Prostate gland (tissue), 2 donors: Measurements from ENCODE around the gene TTC34. TPM values are rescaled to one million over a fixed set of nuclear protein-coding genes. Genes with fewer than 3 reads are reported as not detected.
"Not testable (repeated sequence)": the region's sequence is repeated elsewhere in the genome, so short reads cannot be mapped to it uniquely, and the experiment has no call there.

Experiments
- DNase-seq: peaks from one replicate; pipeline ENCODE4 v3.0.0-alpha.2; 2019; ENCODE audit warnings: low spot score
- H3K27ac ChIP-seq, 2 donors: fragments of 200-600 bp; sonication (generic); 2 replicates each; pipeline ENCODE4 v1.5.1; 2017 to 2019
- H3K27me3 ChIP-seq: fragments of 200-600 bp; sonication (generic); replicated peaks from 2 replicates; pipeline ENCODE4 v1.5.1; 2019; ENCODE audit not compliant: insufficient read depth
- H3K36me3 ChIP-seq, 2 donors: fragments of 200-600 bp; sonication (generic); 1 replicate in 1 of 2; 2 replicates in 1 of 2; pipeline versions ENCODE4 v1.5.1 to v1.8.1; 2017 to 2019
- H3K4me1 ChIP-seq: fragments of 200-600 bp; sonication (generic); replicated peaks from 2 replicates; pipeline ENCODE4 v1.5.1; 2019
- H3K4me3 ChIP-seq, 2 donors: fragments of 200-600 bp; sonication (generic); 2 replicates each; pipeline ENCODE4 v1.5.1; 2017 to 2019
- H3K9me3 ChIP-seq: fragments of 200-600 bp; sonication (generic); 2 replicates; pipeline ENCODE4 v1.5.1; 2017
- POLR2A ChIP-seq: fragments of 450-650 bp; IDR thresholded peaks from one replicate; pipeline ENCODE4 v1.6.1; 2016; ENCODE audit warnings: antibody characterized with exemption, mild to moderate bottlenecking
- POLR2AphosphoS5 ChIP-seq: sonication (generic); formaldehyde crosslinking; IDR thresholded peaks from one replicate; pipeline ENCODE4 v1.6.1; 2017; ENCODE audit warnings: antibody characterized with exemption
- WGBS: methylation state at CpG from one replicate; pipeline ENCODE4 v1.1.5; 2018; 5-methylcytosine and 5-hydroxymethylcytosine counted together
- intact Hi-C: fragments of 100-400 bp; cut with DNase I; formaldehyde crosslinking; loops from one replicate; pipeline ENCODE4 v1.14.2; 2022
- total RNA-seq, 2 donors: library from RNA; depleted of rRNA; stranded (reverse); fragments of >200 nt; gene quantifications; one replicate each; pipeline ENCODE4 v1.1.0, GENCODE V29; 2016
- TF ChIP-seq, protein P1 (sequence below), 4 experiments: fragments of 200-600 bp in 2 of 4; fragments of 450-650 bp in 2 of 4; sonication (generic) in 2 of 4; IDR thresholded peaks; 1 replicate in 3 of 4; 2 replicates in 1 of 4; pipeline ENCODE4 v1.5.1; 2016 to 2019; ENCODE audit warnings: antibody characterized with exemption in 4 of 4, mild to moderate bottlenecking in 2 of 4, moderate library complexity in 2 of 4

Gene TTC34
- total RNA-seq, 2 donors from 2014 or later: 0.32 to 1.2 TPM

DNA sequence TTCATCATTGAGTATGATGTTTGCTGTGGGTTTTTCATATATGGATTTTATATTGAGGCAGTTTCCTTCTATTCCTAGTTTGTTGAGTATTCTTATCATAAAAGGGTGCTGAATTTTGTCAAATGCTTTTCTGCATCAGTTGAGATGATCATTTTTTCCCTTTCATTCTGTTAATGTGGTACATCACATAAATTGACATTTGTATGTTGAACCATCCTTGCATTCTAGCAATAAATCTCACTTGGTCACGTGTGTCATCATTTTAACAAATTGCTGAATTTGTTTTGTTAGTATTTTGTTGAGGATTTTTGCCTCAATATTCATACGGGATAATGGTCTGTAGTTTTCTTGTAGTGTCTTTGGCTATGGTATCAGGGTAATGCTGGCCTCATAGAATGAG, 19.9 kb downstream of the TTC34 start:
- Histone ChIP-seq H3K9me3 (no peaks in the 10 kb centered on the region), H3K27ac (no peak overlapping the region), H3K36me3 (no peaks in the 10 kb centered on the region), H3K27me3 (no peaks in the 10 kb centered on the region), H3K4me1 (no peaks in the 10 kb centered on the region), H3K4me3 (no peak overlapping the region)
- WGBS: 69% methylated on average over 2 of the region's 2 CpGs
- TF ChIP-seq, protein P1, sequence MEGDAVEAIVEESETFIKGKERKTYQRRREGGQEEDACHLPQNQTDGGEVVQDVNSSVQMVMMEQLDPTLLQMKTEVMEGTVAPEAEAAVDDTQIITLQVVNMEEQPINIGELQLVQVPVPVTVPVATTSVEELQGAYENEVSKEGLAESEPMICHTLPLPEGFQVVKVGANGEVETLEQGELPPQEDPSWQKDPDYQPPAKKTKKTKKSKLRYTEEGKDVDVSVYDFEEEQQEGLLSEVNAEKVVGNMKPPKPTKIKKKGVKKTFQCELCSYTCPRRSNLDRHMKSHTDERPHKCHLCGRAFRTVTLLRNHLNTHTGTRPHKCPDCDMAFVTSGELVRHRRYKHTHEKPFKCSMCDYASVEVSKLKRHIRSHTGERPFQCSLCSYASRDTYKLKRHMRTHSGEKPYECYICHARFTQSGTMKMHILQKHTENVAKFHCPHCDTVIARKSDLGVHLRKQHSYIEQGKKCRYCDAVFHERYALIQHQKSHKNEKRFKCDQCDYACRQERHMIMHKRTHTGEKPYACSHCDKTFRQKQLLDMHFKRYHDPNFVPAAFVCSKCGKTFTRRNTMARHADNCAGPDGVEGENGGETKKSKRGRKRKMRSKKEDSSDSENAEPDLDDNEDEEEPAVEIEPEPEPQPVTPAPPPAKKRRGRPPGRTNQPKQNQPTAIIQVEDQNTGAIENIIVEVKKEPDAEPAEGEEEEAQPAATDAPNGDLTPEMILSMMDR (IDR thresholded peaks at IDR 0.05): no peak
- no peak for TF ChIP-seq POLR2AphosphoS5
- no peak for TF ChIP-seq POLR2A
- DNase-seq: no peak
- intact Hi-C loops: no loop called here

DNA sequence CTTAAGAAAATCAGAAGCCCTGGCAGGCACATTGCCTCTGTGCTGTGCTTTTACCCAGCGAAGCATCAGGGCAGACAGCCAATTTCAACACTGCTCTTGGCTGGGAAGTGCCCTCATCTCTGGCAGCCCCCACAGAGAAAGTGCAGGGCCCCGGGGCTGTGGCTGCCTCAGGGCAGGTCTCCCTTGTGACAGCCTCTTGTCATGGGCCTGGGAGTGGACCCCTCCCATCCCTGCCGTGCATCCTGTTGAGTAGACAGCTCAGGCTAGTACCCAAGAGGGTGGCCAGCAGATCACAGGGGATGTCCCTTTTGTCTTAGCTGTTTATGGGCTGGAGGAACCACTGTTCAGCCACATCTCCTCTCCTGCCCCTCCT, 23.3 kb downstream of the TTC34 start:
- H3K36me3 ChIP-seq: no peaks in the 10 kb centered on the region
- intact Hi-C loops: no loop called here
- H3K27ac ChIP-seq: no peak overlapping the region
- H3K27me3 ChIP-seq: no peaks in the 10 kb centered on the region
- H3K4me3 ChIP-seq: no peak overlapping the region
- DNase-seq: no peak
- H3K4me1 ChIP-seq: no peaks in the 10 kb centered on the region
- H3K9me3 ChIP-seq: no peaks in the 10 kb centered on the region
- no peak for TF ChIP-seq POLR2A
- TF ChIP-seq, protein P1 (IDR thresholded peaks at IDR 0.05): no peak
- TF ChIP-seq POLR2AphosphoS5: no peak
- 7% methylated on average over 3 of the region's 3 CpGs for WGBS

GRCh38 chr1:2777424-2778219, 23.9 kb downstream of the TTC34 start:
- DNase-seq: no peak
- intact Hi-C loops: no loop called here
- WGBS: 51% methylated on average over 11 of the region's 12 CpGs
- Histone ChIP-seq H3K4me1 (no peaks in the 10 kb centered on the region), H3K9me3 (no peaks in the 10 kb centered on the region), H3K36me3 (no peaks in the 10 kb centered on the region), H3K4me3 (no peak overlapping the region), H3K27ac (no peak overlapping the region), H3K27me3 (peaks cover 2% of the 10 kb centered on the region)
- TF ChIP-seq POLR2A: no peak
- TF ChIP-seq, protein P1 (IDR thresholded peaks at IDR 0.05): no peak
- no peak for TF ChIP-seq POLR2AphosphoS5

GRCh38 chr1:2775333-2775732, 26.2 kb downstream of the TTC34 start:
- H3K27ac ChIP-seq, H3K4me3 ChIP-seq, H3K27me3 ChIP-seq, H3K9me3 ChIP-seq, H3K36me3 ChIP-seq, intact Hi-C loops, H3K4me1 ChIP-seq, DNase-seq: not testable (repeated sequence)
- 67% methylated on average over 4 of the region's 4 CpGs for WGBS

- DNase-seq, H3K36me3 ChIP-seq, H3K4me3 ChIP-seq, H3K4me1 ChIP-seq, intact Hi-C loops, H3K9me3 ChIP-seq, H3K27ac ChIP-seq, H3K27me3 ChIP-seq: not testable (repeated sequence)
- 79% methylated on average over 6 of the region's 8 CpGs for WGBS
These were observed 33.4 kb downstream of the TTC34 start for GRCh38 chr1:2768052-2768451.

- H3K4me3 ChIP-seq, H3K9me3 ChIP-seq, DNase-seq, H3K27me3 ChIP-seq, H3K36me3 ChIP-seq, intact Hi-C loops, H3K4me1 ChIP-seq, H3K27ac ChIP-seq: not testable (repeated sequence)
- WGBS: 53% methylated on average over 7 of the region's 13 CpGs
These were observed 42.1 kb downstream of the TTC34 start for GRCh38 chr1:2759433-2759832.

DNA sequence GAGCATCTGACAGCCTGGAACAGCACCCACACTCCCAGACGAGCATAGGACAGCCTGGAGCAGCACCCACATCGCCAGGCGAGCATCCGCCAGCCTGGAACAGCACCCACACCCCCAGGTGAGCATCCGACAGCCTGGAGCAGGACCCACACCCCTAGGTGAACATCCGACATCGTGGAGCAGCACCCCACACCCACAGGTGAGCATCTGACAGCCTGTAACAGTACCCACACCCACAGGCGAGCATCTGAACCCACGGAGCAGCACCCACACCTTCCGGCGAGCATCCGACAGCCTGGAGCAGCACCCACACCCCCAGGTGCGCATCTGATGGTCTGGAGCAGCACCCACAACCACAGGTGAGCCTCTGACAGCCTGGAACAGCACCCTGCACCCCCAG, 44.0 kb downstream of the TTC34 start:
- intact Hi-C loops, H3K9me3 ChIP-seq: not testable (repeated sequence)

DNA sequence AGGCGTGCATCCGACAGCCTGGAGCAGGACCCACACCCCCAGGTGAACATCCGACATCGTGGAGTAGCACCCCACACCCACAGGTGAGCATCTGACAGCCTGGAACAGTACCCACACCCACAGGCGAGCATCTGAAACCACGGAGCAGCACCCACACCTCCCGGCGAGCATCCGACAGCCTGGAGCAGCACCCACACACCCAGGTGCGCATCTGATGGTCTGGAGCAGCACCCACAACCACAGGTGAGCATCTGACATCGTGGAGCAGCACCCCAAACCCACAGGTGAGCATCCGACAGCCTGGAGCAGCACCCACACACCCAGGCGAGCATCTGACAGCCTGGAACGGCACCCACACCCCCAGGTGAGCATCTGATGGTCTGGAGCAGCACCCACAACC, 46.1 kb downstream of the TTC34 start:
- H3K36me3 ChIP-seq, H3K4me3 ChIP-seq, H3K9me3 ChIP-seq, H3K4me1 ChIP-seq, H3K27ac ChIP-seq, H3K27me3 ChIP-seq, intact Hi-C loops, DNase-seq: not testable (repeated sequence)
- 60% methylated on average over 5 of the region's 14 CpGs for WGBS

More for the DNA sequence above, 44.0 kb downstream of the TTC34 start:
- WGBS: 61% methylated on average over 4 of the region's 13 CpGs
- H3K4me3 ChIP-seq, H3K27me3 ChIP-seq, DNase-seq, H3K27ac ChIP-seq, H3K36me3 ChIP-seq, H3K4me1 ChIP-seq: not testable (repeated sequence)

DNA sequence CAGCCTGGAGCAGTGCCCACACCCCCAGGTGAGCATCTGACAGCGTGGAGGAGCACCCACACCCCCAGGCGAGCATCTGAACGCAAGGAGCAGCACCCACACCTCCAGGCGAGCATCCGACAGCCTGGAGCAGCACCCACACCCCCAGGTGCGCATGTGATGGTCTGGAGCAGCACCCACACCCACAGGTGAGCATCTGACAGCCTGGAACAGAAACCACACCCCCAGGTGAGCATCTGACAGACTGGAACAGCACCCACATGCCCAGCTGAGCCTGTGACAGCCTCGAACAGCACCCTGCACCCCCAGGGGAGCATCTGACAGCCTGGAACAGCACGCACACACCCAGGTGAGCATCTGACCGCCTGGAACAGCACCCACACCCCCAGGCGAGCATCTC, 46.9 kb downstream of the TTC34 start:
- H3K36me3 ChIP-seq, DNase-seq, intact Hi-C loops, H3K27ac ChIP-seq, H3K27me3 ChIP-seq, H3K4me3 ChIP-seq, H3K4me1 ChIP-seq, H3K9me3 ChIP-seq: not testable (repeated sequence)
- WGBS: 47% methylated on average over 3 of the region's 10 CpGs
